Spleen (tissue), 11 donors: ENCODE results near the gene PLXNC1. TPM values are rescaled to one million over a fixed set of nuclear protein-coding genes. Genes with fewer than 3 reads are reported as not detected.

Experiments
- DNase-seq: peaks from one replicate; pipeline ENCODE4 v3.0.0-alpha.2; 2020
- H3K27ac ChIP-seq, 8 donors: fragments of 200-600 bp; sonication (generic) in 7 of 8; 1 replicate in 4 of 8; 2 replicates in 4 of 8; pipeline versions ENCODE4 v1.5.0 to v1.8.0; 2016 to 2021; ENCODE audit warnings: inconsistent platforms in 4 of 8, mild to moderate bottlenecking in 4 of 8, moderate library complexity in 1 of 8
- H3K27me3 ChIP-seq, 7 donors: fragments of 200-600 bp; sonication (generic) in 6 of 7; replicated peaks in 1 of 7; 1 replicate in 4 of 7; 2 replicates in 3 of 7; pipeline versions ENCODE4 v1.5.0 to v1.8.0; 2016 to 2021; ENCODE audit warnings: inconsistent platforms in 3 of 7, mild to moderate bottlenecking in 1 of 7
- H3K36me3 ChIP-seq, 6 donors: fragments of 200-600 bp; sonication (generic) in 5 of 6; 1 replicate in 4 of 6; 2 replicates in 2 of 6; pipeline versions ENCODE4 v1.5.0 to v1.8.0; 2016 to 2021; ENCODE audit warnings: inconsistent platforms in 2 of 6
- H3K4me1 ChIP-seq, 6 donors: fragments of 200-600 bp; sonication (generic) in 5 of 6; 1 replicate in 3 of 6; 2 replicates in 3 of 6; pipeline versions ENCODE4 v1.5.0 to v1.8.0; 2016 to 2021; ENCODE audit warnings: inconsistent platforms in 3 of 6
- H3K4me3 ChIP-seq, 8 donors: fragments of 200-600 bp; sonication (generic) in 7 of 8; 1 replicate in 4 of 8; 2 replicates in 4 of 8; pipeline versions ENCODE4 v1.5.0 to v1.8.0; 2016 to 2021; ENCODE audit warnings: inconsistent platforms in 4 of 8, mild to moderate bottlenecking in 4 of 8, moderate library complexity in 2 of 8
- H3K9me3 ChIP-seq, 8 donors: fragments of 200-600 bp; sonication (generic) in 7 of 8; 1 replicate in 4 of 8; 2 replicates in 4 of 8; pipeline versions ENCODE4 v1.5.0 to v1.8.0; 2016 to 2021; ENCODE audit warnings: inconsistent platforms in 4 of 8
- POLR2A ChIP-seq, 3 donors: fragments of 450-650 bp; IDR thresholded peaks; one replicate each; pipeline ENCODE4 v1.5.1; 2017; ENCODE audit warnings: antibody characterized with exemption in 3 of 3, mild to moderate bottlenecking in 1 of 3
- POLR2AphosphoS5 ChIP-seq, 3 donors: sonication (generic); formaldehyde crosslinking; IDR thresholded peaks; one replicate each; pipeline ENCODE4 v1.5.1; 2017; ENCODE audit warnings: antibody characterized with exemption in 3 of 3
- WGBS, 5 donors: extraction: QIAGEN DNeasy Blood & Tissue Kit in 3 of 5; methylation state at CpG; one replicate each; pipeline versions ENCODE4 v1.1.5 to v1.1.7; 2013 to 2018; 5-methylcytosine and 5-hydroxymethylcytosine counted together
- intact Hi-C: fragments of 100-400 bp; cut with DNase I; formaldehyde crosslinking; loops from one replicate; pipeline ENCODE4 v1.15.0; 2023; ENCODE audit warnings: low total_unique reads
- polyA plus RNA-seq, 3 donors: library from polyadenylated mRNA; stranded (reverse); fragments of 200-250 nt; gene quantifications; one replicate each; pipeline ENCODE4 v1.2.1, GENCODE V29; 2013
- total RNA-seq, 7 donors: library from RNA; depleted of rRNA in 3 of 7; stranded (reverse); fragments of >200 nt in 3 of 7; fragmentation: NEBNext Ultra II Directional in 4 of 7; extraction: Animal tissue kit (Norgen Biotek cat#: 25700) in 4 of 7; gene quantifications; one replicate each; pipeline versions ENCODE4 v1.1.0 to v1.2.1, GENCODE V29; 2016 to 2021
- TF ChIP-seq, protein P1 (sequence below), 11 experiments: fragments of 200-600 bp in 7 of 11; fragments of 450-650 bp in 4 of 11; sonication (generic) in 4 of 11; IDR thresholded peaks in 8 of 11; conservative IDR thresholded peaks in 3 of 11; 1 replicate in 7 of 11; 2 replicates in 4 of 11; pipeline versions ENCODE4 v1.4.0 to v1.8.0; 2016 to 2021; ENCODE audit warnings: antibody characterized with exemption in 11 of 11, inconsistent platforms in 4 of 11, mild to moderate bottlenecking in 1 of 11
- donor health status: healthy with polysubstance abuse.
- donor health status: DM: no; HTN: no; CAD: no; lungs with moderate emphysema.
- donor health status: DM: no; HTN: no; CAD: no.
- donor health status: Bipolar disorder and iron deficiency.
- donor health status: healthy.
- donor health status: DM: no; HTN: no; CAD: no.
- donor health status: DM: yes; HTN: yes; CAD: no.

Gene PLXNC1
- total and polyA plus RNA-seq, 10 donors: 6.8 to 138 (median 69.7) TPM

DNA sequence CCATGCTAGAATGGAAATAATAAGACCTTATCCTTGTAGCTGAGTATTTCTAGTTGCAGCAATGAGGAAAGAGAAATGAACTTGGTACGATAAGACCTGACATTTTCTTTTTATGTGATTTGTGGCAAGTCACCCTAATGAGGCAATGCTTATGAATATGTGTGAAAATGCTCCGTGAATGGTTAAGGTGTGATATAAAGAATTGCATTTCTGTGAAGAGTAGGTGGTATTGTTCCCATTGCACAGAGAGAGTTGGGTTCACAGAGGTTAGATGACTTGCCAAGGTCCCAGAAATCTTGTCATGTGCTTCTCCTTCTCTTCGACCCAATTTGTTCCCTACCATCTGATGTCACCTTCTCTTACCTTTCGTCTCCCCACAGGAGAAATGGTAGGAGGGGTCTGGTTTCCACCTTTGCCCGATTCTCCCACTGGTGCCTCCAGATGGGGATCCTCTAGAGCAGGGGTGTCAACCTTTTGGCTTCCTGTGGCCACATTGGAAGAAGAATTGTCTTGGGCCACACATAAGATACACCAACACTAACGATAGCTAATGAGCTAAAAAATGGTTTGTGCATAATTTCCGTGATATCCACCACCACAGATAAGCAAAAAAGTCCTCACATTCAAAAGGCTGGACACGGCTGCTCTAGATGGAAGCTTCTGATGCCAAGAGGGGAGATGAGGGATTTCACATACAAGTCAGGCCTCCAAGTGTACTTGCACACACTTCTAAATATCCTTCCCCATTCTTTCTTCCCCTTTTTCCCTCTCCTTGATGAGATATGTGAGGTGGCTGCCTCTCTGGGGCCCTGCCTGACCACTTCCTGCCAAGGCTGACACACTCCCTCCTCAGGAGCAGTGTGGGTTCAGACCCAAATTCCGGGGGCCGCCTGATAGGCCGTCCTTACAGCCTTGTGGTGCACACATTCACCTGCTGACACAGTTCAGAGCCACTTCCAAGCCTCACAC, 96.1 kb downstream of the PLXNC1 start:
- intact Hi-C loops: no loop called here
- no peaks in the 10 kb centered on the region for H3K9me3 ChIP-seq
- H3K27ac ChIP-seq: peak overlapping the region; percentile 44 to 84 (median 70)
- peaks cover 0 to 59% (median 16%) of the 10 kb centered on the region in 6 donors for H3K36me3 ChIP-seq
- WGBS, 5 donors: 41 to 61% (median 45%) methylated on average over 11 of the region's 11 CpGs
- peaks cover 19 to 81% (median 51%) of the 10 kb centered on the region in 6 donors for H3K4me1 ChIP-seq
- H3K27me3 ChIP-seq: no peaks in the 10 kb centered on the region
- H3K4me3 ChIP-seq: peak overlapping the region in 1 of 8 donors; percentile 40
- DNase-seq: peak; percentile 92
- peak; percentile 28 to 82 (median 81) for TF ChIP-seq POLR2AphosphoS5 (IDR thresholded peaks at IDR 0.05)
- TF ChIP-seq, protein P1, sequence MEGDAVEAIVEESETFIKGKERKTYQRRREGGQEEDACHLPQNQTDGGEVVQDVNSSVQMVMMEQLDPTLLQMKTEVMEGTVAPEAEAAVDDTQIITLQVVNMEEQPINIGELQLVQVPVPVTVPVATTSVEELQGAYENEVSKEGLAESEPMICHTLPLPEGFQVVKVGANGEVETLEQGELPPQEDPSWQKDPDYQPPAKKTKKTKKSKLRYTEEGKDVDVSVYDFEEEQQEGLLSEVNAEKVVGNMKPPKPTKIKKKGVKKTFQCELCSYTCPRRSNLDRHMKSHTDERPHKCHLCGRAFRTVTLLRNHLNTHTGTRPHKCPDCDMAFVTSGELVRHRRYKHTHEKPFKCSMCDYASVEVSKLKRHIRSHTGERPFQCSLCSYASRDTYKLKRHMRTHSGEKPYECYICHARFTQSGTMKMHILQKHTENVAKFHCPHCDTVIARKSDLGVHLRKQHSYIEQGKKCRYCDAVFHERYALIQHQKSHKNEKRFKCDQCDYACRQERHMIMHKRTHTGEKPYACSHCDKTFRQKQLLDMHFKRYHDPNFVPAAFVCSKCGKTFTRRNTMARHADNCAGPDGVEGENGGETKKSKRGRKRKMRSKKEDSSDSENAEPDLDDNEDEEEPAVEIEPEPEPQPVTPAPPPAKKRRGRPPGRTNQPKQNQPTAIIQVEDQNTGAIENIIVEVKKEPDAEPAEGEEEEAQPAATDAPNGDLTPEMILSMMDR (IDR thresholded peaks at IDR 0.05 in 8 of 11, conservative IDR thresholded peaks at IDR 0.05 in 3 of 11): no peak
- TF ChIP-seq POLR2A (IDR thresholded peaks at IDR 0.05): no peak

DNA sequence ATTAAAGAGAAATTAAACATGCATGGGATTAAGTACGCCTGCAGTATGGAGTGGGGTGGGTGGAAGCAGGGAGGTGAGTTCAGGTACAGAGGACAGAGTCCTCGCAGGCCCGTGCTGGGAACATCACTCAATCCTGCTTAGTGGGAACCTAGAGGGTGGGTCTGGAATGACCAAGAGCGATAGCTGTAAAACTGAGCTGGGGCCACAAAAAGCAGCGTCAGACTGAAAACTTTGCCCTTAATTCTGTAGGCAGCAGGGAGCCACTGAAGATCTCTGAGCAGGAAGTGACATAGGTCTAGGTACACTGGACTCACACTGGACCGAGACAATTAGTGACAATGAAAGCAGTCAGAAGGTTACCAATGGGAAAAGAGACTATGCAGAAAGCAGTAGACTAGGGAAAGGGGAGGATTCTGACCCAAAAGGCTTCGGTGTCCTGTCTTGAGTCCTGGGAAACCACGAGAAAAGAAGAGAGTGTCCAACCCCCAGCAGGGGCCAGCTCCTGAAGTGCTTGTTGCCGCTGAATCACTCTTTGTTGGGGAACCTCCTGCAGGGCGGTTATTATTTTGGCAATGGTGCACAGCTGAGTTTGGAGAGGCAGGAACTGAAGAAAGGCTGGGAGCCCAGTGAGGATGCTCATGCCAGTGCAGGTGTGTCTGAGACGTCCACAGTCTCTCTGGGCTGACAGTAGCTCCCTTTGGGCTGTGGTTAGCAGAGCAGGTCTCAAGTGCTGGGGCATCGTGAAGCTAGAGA, 97.4 kb downstream of the PLXNC1 start:
- no peak for DNase-seq
- peaks cover 19 to 67% (median 44%) of the 10 kb centered on the region in 6 donors for H3K4me1 ChIP-seq
- TF ChIP-seq POLR2A (IDR thresholded peaks at IDR 0.05) (no peak), POLR2AphosphoS5 (IDR thresholded peaks at IDR 0.05) (no peak)
- TF ChIP-seq, protein P1 (IDR thresholded peaks at IDR 0.05 in 8 of 11, conservative IDR thresholded peaks at IDR 0.05 in 3 of 11): no peak
- H3K36me3 ChIP-seq: peaks cover 0 to 60% (median 24%) of the 10 kb centered on the region in 6 donors
- H3K4me3 ChIP-seq: peak overlapping the region in 1 of 8 donors; percentile 10
- intact Hi-C loops: no loop called here
- H3K27me3 ChIP-seq: no peaks in the 10 kb centered on the region
- H3K27ac ChIP-seq: peak overlapping the region in 6 of 8 donors; percentile 48 to 84 (median 68)
- no peaks in the 10 kb centered on the region for H3K9me3 ChIP-seq
- 61 to 81% (median 71%) methylated on average over 12 of the region's 12 CpGs for WGBS, 5 donors

DNA sequence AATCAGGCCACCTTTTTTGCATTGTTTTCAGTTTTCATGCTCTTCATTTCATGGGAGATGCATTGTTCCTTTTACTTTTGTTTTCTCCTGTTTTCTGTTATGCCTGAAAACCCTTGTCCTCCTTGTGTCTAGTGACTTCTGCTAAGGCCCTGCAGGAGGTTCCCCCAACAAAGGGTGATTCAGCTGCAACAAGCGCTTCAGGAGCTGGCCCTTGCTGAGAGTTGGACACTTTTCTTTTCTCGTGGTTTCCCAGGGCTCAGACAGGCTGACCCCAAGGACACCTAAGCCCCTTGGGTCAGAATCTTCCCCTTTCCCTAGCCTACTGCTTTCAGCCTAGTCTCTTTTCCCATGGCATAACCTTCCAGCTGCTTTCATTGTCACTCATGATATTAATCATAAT, 98.9 kb downstream of the PLXNC1 start:
- H3K27me3 ChIP-seq: no peaks in the 10 kb centered on the region
- no peak for DNase-seq
- peaks cover 0 to 64% (median 29%) of the 10 kb centered on the region in 6 donors for H3K36me3 ChIP-seq
- peak overlapping the region in 4 of 8 donors; percentile 6 to 84 (median 58) for H3K27ac ChIP-seq
- H3K9me3 ChIP-seq: no peaks in the 10 kb centered on the region
- 34 to 71% (median 65%) methylated on average over 2 of the region's 2 CpGs for WGBS, 5 donors
- peaks cover 19 to 53% (median 38%) of the 10 kb centered on the region in 6 donors for H3K4me1 ChIP-seq
- no peak overlapping the region for H3K4me3 ChIP-seq
- TF ChIP-seq POLR2AphosphoS5 (IDR thresholded peaks at IDR 0.05): no peak
- TF ChIP-seq, protein P1 (IDR thresholded peaks at IDR 0.05 in 8 of 11, conservative IDR thresholded peaks at IDR 0.05 in 3 of 11): no peak
- intact Hi-C loops: no loop called here
